Activated naive CD4-positive, alpha-beta T cell treated with anti-CD3 and anti-CD28 coated beads for 36 hours (primary cell): ENCODE results near the gene COX7A1. TPM values are rescaled to one million over a fixed set of nuclear protein-coding genes. Genes with fewer than 3 reads are reported as not detected.
"Not testable (repeated sequence)": the region's sequence is repeated elsewhere in the genome, so short reads cannot be mapped to it uniquely, and the experiment has no call there.

Experiments used
- CTCF ChIA-PET: fragments of 350-600 bp; sonication (Branson Sonifier 250); formaldehyde crosslinking; loops from one replicate; lab custom pipeline; 2021; ENCODE audit warnings: antibody characterized with exemption; lab: Charles Lee
- DNase-seq: peaks from one replicate; pipeline ENCODE4 v3.0.0-alpha.2; 2020
- H3K27ac Mint-ChIP-seq: one replicate; pipeline ENCODE4 v1.8.0; 2021; ENCODE audit warnings: mild to moderate bottlenecking, mixed read lengths
- H3K27me3 Mint-ChIP-seq: one replicate; pipeline ENCODE4 v1.8.0; 2021; ENCODE audit warnings: low read depth, mixed read lengths
- H3K36me3 Mint-ChIP-seq: one replicate; pipeline ENCODE4 v1.8.0; 2021; ENCODE audit warnings: low read depth, mixed read lengths
- H3K4me1 Mint-ChIP-seq: one replicate; pipeline ENCODE4 v1.8.0; 2021; ENCODE audit warnings: low read depth, mixed read lengths
- H3K4me3 Mint-ChIP-seq: one replicate; pipeline ENCODE4 v1.8.0; 2021; ENCODE audit warnings: mild to moderate bottlenecking, moderate library complexity, mixed read lengths
- H3K9me3 Mint-ChIP-seq: one replicate; pipeline ENCODE4 v1.8.0; 2021; ENCODE audit warnings: mixed read lengths
- intact Hi-C: fragments of 100-400 bp; cut with micrococcal nuclease; formaldehyde crosslinking; loops from one replicate; pipeline ENCODE4 v1.15.1; 2023
- total RNA-seq, 2 experiments: library from RNA; stranded (reverse); gene quantifications; one replicate each; pipeline ENCODE4 v1.2.3, GENCODE V29; 2021

The COX7A1 gene
- total RNA-seq, 2 experiments from 2014 or later: not detected

DNA sequence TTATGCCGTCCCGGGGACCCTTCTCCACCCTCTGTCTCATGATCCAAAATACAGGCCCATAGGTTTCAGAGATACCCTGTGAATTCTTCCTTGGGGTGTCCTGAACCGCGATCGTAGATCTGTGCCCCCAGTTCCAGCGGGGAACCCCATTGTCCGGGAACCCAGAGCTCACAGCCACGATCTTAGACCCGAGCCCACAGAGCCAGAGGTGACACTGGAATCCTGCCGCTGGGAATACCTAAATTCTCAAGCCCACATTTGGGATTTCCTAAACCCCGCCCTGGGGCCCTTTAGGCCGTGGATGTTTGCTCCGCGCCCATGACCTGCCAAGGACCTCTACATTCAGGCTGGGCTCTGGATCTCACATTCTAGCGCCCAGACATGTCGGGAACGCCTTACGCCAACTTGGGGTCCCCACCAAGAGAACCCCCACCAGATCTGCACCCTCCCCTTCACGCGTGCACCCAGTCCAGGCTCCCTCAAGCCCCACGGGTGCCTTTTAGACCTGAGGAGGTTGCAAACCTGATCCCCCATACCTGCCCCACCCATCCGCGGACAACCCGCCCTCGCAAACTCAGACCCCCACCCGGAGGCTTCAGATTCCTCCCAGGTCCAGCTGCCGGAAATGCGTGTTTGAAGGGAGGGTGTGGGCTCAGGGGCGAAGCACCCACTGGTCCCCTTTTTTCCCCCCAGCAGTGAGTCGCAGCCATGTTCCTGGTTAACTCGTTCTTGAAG lies 11.8 kb downstream of the COX7A1 start:
- Mint-ChIP-seq H3K36me3 (peaks cover 18% of the 10 kb centered on the region), H3K4me3 (peak overlapping the region; percentile 90), H3K4me1 (peaks cover 17% of the 10 kb centered on the region), H3K27me3 (no peaks in the 10 kb centered on the region), H3K9me3 (no peaks in the 10 kb centered on the region), H3K27ac (peak overlapping the region; percentile 94)
- CTCF ChIA-PET: interaction anchor here (2.4 kb wide), 1 partner anchor 29 kb away, joined by 5 read pairs; no protein-coding TSS in a partner anchor
- DNase-seq: peak; percentile 58
- intact Hi-C loops: loop anchor here (1.0 to 10.0 kb wide), 6 partner anchors 25 to 428 kb away; partner anchors contain the start of genes ALKBH6, IGFLR1, LIN37 and PSENEN

- Mint-ChIP-seq H3K27ac (peak within 1 kb of the TSS; percentile 94), H3K27me3 (no peaks in the 10 kb centered on the region), H3K36me3 (peaks cover 18% of the 10 kb centered on the region), H3K4me1 (peaks cover 17% of the 10 kb centered on the region), H3K4me3 (peak within 1 kb of the TSS; percentile 90), H3K9me3 (no peaks in the 10 kb centered on the region)
- intact Hi-C loops: loop anchor here (1.0 to 10.0 kb wide), 5 partner anchors 11 to 427 kb away; partner anchors contain the start of genes ALKBH6, IGFLR1, LIN37 and PSENEN
- DNase-seq: peak; percentile 92
- CTCF ChIA-PET: interaction anchor here (1.2 to 2.4 kb wide), 2 partner anchors 11 to 30 kb away, joined by 3 to 5 read pairs; no protein-coding TSS in a partner anchor
Measured at GRCh38 chr19:36139473-36140303, 12.6 kb downstream of the COX7A1 start, which contains the start of gene CAPNS1. TSS of gene CAPNS1 (plus strand) at chr19:36140066. CDS start at chr19:36141012, 946 bp downstream.

DNA sequence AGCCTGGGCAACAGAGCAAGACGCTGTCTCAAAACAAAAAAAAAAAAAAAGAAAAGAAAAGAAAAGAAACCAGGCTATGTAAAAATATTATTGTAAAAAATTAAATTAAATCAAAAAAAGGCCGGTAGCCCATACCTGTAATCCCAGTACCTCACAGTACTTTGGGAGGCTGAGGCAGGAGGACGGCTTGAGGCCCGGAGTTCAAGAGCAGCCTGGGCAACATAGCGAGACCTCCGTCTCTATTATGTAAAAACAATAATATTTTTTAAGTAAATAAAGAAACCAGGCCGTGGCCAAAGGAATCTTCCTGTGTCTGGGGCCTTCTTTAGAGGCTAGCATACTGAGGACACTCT lies 13.2 kb downstream of the COX7A1 start:
- CTCF ChIA-PET: interaction anchor here (0.7 to 2.7 kb wide), 4 partner anchors 10 to 213 kb away, joined by 3 to 13 read pairs (median 4); no protein-coding TSS in a partner anchor

DNA sequence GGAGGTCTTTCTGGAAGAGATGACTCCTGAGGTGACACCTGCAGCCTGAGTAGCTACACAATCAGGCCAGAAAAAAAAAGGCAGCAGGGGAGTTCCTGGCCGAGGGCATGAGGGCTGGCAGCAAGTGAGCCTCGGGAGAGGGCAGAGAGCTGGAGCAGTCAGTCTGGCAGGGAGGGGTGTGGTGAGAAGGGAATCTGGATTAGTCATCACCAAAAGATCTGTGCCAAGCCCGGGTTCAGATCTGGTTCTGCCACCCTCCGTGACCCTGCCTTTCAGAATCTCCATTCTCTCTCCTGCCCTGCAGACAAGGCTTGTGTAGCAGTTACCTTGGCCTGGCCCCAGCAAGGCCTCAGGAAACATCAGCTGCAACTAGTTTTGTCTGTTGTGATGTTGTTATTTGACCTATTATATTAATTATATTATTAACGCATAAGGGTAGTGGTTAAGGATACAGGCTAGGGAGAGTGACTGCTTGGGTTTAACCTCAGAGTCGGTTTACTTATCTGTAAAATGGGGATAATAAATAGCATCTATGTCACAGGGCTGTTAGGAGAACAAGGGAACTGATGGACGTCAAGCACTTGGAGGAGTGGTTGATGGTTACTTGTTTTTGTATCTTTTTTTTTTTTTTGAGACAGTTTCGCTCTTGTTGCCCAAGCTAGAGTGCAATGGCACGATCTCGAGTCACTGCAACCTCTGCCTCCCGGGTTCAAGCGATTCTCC lies 15.1 kb downstream of the COX7A1 start:
- H3K36me3 Mint-ChIP-seq: peaks cover 9% of the 10 kb centered on the region
- no peaks in the 10 kb centered on the region for H3K27me3 Mint-ChIP-seq
- peaks cover 29% of the 10 kb centered on the region for H3K4me1 Mint-ChIP-seq
- CTCF ChIA-PET: interaction anchor here (2.7 kb wide), 1 partner anchor 10 kb away, joined by 13 read pairs; no protein-coding TSS in a partner anchor
- DNase-seq: no peak
- H3K27ac Mint-ChIP-seq: no peak overlapping the region
- no peaks in the 10 kb centered on the region for H3K9me3 Mint-ChIP-seq
- intact Hi-C loops: no loop called here
- H3K4me3 Mint-ChIP-seq: no peak overlapping the region

More for the DNA sequence above, 13.2 kb downstream of the COX7A1 start:
- Mint-ChIP-seq H3K27me3 (no peaks in the 10 kb centered on the region), H3K4me1 (peaks cover 17% of the 10 kb centered on the region), H3K9me3 (no peaks in the 10 kb centered on the region), H3K27ac (peak overlapping the region; percentile 94), H3K4me3 (peak overlapping the region; percentile 90), H3K36me3 (peaks cover 18% of the 10 kb centered on the region)
- intact Hi-C loops: loop anchor here (1.0 kb wide), 1 partner anchor 11 kb away; no protein-coding TSS in a partner anchor
- no peak for DNase-seq

DNA sequence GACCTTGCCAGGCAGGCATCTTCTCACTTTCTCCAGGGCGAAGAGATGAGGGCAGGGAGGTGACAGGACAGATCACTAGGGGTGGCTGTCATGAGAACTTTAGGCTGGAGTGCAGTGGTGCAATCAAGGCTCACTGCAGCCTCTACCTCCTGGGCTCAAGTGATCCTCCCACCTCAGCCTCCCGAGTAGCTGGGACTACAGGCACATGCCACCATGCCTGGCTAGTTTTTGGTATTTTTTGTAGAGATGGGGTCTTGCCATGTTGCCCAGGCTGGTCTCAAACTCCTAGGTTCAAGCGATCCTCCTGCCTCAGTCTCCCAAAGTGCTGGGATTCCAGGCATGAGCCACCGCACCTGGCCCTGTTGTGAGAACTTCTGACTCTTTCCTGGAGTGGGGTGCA lies 17.4 kb downstream of the COX7A1 start:
- intact Hi-C loops, DNase-seq, H3K27me3 Mint-ChIP-seq, H3K4me3 Mint-ChIP-seq, H3K27ac Mint-ChIP-seq, CTCF ChIA-PET, H3K36me3 Mint-ChIP-seq, H3K9me3 Mint-ChIP-seq: not testable (repeated sequence)
- H3K4me1 Mint-ChIP-seq: peaks cover 24% of the 10 kb centered on the region

DNA sequence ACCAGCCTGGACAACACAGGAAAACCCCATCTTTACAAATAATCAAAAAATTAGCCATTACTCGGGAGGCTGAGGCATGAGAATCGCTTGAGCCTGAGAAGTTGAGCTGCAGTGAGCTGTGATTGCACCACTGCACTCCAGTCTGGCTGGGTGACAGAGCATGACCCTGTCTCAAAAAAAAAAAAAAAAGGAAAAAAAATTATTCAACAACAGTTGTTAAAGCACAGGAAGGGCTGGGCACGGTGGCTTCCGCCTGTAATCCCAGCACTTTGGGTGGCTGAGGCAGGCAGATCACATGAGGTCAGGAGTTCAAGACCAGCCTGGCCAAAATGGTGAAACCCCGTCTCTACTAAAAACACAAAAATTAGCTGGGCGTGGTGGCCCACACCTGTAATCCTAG lies 21.0 kb downstream of the COX7A1 start:
- H3K4me1 Mint-ChIP-seq: peaks cover 27% of the 10 kb centered on the region
- H3K36me3 Mint-ChIP-seq, H3K27ac Mint-ChIP-seq, H3K27me3 Mint-ChIP-seq, H3K4me3 Mint-ChIP-seq, H3K9me3 Mint-ChIP-seq, intact Hi-C loops, DNase-seq: not testable (repeated sequence)
- CTCF ChIA-PET: interaction anchor here (1.1 kb wide), 1 partner anchor 39 kb away, joined by 4 read pairs; no protein-coding TSS in a partner anchor

DNA sequence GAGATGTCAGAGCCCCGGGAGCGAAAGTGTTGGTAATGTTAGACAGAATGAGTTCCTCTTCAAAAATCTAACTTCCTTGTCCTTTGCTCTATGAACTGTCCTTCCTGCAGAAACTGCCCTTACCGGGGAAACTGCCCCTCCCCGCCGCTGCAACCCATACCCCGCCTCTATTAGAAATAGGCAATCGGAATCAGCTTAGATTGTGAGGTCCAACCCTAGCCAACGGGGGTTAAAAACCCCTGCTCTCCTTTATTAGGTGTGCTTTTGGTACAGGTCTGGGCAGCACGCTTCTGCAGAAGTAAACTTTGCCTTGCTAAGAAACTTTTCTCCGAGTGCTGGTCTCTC lies 23.9 kb downstream of the COX7A1 start:
- no peak for DNase-seq
- Mint-ChIP-seq H3K4me3 (peak overlapping the region; percentile 86), H3K27ac (peak overlapping the region; percentile 93), H3K9me3 (no peaks in the 10 kb centered on the region), H3K27me3 (no peaks in the 10 kb centered on the region), H3K36me3 (peaks cover 9% of the 10 kb centered on the region), H3K4me1 (peaks cover 29% of the 10 kb centered on the region)
- CTCF ChIA-PET: interaction anchor here (0.6 to 4.7 kb wide), 19 partner anchors 9 to 1921 kb away, joined by 3 to 71 read pairs (median 3); partner anchors contain the start of genes ALKBH6, OVOL3, POLR2I and TBCB
- intact Hi-C loops: loop anchor here (1.0 to 10.0 kb wide), 6 partner anchors 11 to 726 kb away; partner anchors contain the start of genes TBCB, ZNF345, ZNF382 and ZNF565

DNA sequence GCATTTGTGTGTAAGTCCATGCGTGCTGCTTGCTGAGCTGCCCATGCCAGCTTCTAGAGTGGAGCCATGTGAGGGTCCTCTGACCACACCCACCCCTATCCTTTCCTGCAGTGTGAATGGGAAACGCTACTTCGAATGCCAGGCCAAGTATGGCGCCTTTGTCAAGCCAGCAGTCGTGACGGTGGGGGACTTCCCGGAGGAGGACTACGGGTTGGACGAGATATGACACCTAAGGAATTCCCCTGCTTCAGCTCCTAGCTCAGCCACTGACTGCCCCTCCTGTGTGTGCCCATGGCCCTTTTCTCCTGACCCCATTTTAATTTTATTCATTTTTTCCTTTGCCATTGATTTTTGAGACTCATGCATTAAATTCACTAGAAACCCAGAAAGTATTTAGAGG lies 26.7 kb downstream of the COX7A1 start:
- Mint-ChIP-seq H3K4me3 (no peak overlapping the region), H3K4me1 (peaks cover 15% of the 10 kb centered on the region), H3K27me3 (no peaks in the 10 kb centered on the region), H3K9me3 (no peaks in the 10 kb centered on the region), H3K36me3 (peaks cover 16% of the 10 kb centered on the region), H3K27ac (peak overlapping the region; percentile 65)
- CTCF ChIA-PET: interaction anchor here (0.8 to 4.7 kb wide), 2 partner anchors 43 to 179 kb away, joined by 3 to 71 read pairs; no protein-coding TSS in a partner anchor
- intact Hi-C loops: loop anchor here (10.0 kb wide), 2 partner anchors 479 to 729 kb away; partner anchors contain the start of genes ZNF345 and ZNF382
- DNase-seq: no peak

- no peak for DNase-seq
- Mint-ChIP-seq H3K27me3 (no peaks in the 10 kb centered on the region), H3K4me1 (peaks cover 12% of the 10 kb centered on the region), H3K27ac (no peak overlapping the region), H3K9me3 (no peaks in the 10 kb centered on the region), H3K4me3 (no peak overlapping the region), H3K36me3 (peaks cover 30% of the 10 kb centered on the region)
- intact Hi-C loops: loop anchor here (10.0 kb wide), 2 partner anchors 483 to 733 kb away; partner anchors contain the start of genes ZNF345 and ZNF382
- CTCF ChIA-PET: no interaction called here
Measured at GRCh38 chr19:36121486-36122124, 30.6 kb downstream of the COX7A1 start.

- Mint-ChIP-seq H3K9me3 (no peaks in the 10 kb centered on the region), H3K27me3 (no peaks in the 10 kb centered on the region), H3K27ac (no peak overlapping the region), H3K4me1 (peaks cover 19% of the 10 kb centered on the region), H3K36me3 (peaks cover 30% of the 10 kb centered on the region), H3K4me3 (no peak overlapping the region)
- no peak for DNase-seq
- CTCF ChIA-PET: no interaction called here
- intact Hi-C loops: loop anchor here (10.0 kb wide), 2 partner anchors 484 to 734 kb away; partner anchors contain the start of genes ZNF345 and ZNF382
Measured at GRCh38 chr19:36120984-36121358, 31.3 kb downstream of the COX7A1 start.
